Spinal cord (tissue), 10 donors: ENCODE measurements around the gene UNC119B. TPM values are rescaled to one million over a fixed set of nuclear protein-coding genes. Genes with fewer than 3 reads are reported as not detected.

Source experiments
- DNase-seq, 6 donors: peaks; one replicate each; pipeline versions ENCODE4 v3.0.0 to v3.0.0-alpha.2; 2013 to 2015; ENCODE audit warnings: low spot score in 6 of 6, low read depth in 4 of 6
- H3K27ac ChIP-seq: one replicate; pipeline ENCODE4 v1.5.1; 2013; ENCODE audit warnings: low read depth, low read length, control low read depth
- H3K27me3 ChIP-seq: one replicate; pipeline ENCODE4 v1.6.1; 2013; ENCODE audit warnings: low read length; ENCODE audit not compliant: control insufficient read depth, insufficient read depth
- H3K36me3 ChIP-seq: one replicate; pipeline ENCODE4 v1.6.1; 2013; ENCODE audit warnings: low read length; ENCODE audit not compliant: control insufficient read depth, insufficient read depth
- H3K4me1 ChIP-seq: one replicate; pipeline ENCODE4 v1.6.1; 2013; ENCODE audit warnings: low read length; ENCODE audit not compliant: control insufficient read depth, insufficient read depth
- H3K4me3 ChIP-seq: one replicate; pipeline ENCODE4 v1.5.1; 2013; ENCODE audit warnings: low read depth, low read length, control low read depth
- H3K9me3 ChIP-seq: one replicate; pipeline ENCODE4 v1.6.1; 2013; ENCODE audit warnings: low read length; ENCODE audit not compliant: control insufficient read depth, insufficient read depth
- WGBS: methylation state at CpG from one replicate; pipeline ENCODE4 v1.1.5; 2013; ENCODE audit warnings: missing lambda C conversion rate; ENCODE audit not compliant: insufficient coverage; 5-methylcytosine and 5-hydroxymethylcytosine counted together
- polyA plus RNA-seq, 2 donors: library from polyadenylated mRNA; unstranded; fragments of 120-200 nt; gene quantifications; one replicate each; pipeline ENCODE4 v1.2.1, GENCODE V29; 2013; ENCODE audit not compliant: insufficient read length in 2 of 2
- total RNA-seq, 2 donors: library from RNA; depleted of rRNA in 1 of 2; stranded (reverse); fragments of 120-200 nt in 1 of 2; fragments of >200 nt in 1 of 2; gene quantifications; one replicate each; pipeline versions ENCODE4 v1.2.3 to v1.2.4, GENCODE V29; 2013 to 2014
- donor health status: healthy.

UNC119B gene
- total and polyA plus RNA-seq, 4 donors, result 19.1 to 41.9 (median 33.0) TPM

DNA sequence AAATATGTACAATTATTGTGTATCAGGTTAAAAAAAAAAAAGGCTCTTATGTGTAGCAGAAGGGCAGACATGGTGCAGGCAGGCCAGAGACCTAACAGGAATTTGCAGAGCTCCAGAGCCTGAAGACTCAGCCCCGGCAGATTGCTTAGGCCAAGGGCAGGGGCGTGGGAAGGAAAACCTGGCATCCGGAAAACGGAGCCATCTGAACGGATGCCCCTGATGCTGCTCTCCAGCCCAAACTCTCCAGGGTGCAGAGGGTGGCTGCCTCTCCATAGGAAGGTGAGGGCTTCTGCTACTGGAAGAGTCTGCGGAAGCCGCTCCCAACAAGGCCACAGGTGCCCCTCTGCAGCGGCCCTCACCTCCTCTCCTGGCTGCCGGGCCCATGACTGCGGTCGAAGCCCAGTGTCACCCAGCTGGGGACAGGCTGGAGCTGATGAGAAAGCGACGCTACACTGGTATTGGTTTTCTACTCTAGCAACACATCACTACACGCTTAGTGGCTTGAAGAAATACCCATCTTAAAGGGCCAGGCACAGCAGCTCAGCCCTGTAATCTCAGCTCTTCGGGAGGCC is 34.8 kb downstream of the UNC119B start:
- no peaks in the 10 kb centered on the region for H3K4me1 ChIP-seq
- no peaks in the 10 kb centered on the region for H3K27me3 ChIP-seq
- 80% methylated on average over 15 of the region's 15 CpGs for whole genome bisulfite sequencing
- H3K9me3 ChIP-seq, result no peaks in the 10 kb centered on the region
- no peak overlapping the region for H3K4me3 ChIP-seq
- no peak for DNase-seq
- no peak overlapping the region for H3K27ac ChIP-seq
- H3K36me3 ChIP-seq, result peaks cover 15% of the 10 kb centered on the region

DNA sequence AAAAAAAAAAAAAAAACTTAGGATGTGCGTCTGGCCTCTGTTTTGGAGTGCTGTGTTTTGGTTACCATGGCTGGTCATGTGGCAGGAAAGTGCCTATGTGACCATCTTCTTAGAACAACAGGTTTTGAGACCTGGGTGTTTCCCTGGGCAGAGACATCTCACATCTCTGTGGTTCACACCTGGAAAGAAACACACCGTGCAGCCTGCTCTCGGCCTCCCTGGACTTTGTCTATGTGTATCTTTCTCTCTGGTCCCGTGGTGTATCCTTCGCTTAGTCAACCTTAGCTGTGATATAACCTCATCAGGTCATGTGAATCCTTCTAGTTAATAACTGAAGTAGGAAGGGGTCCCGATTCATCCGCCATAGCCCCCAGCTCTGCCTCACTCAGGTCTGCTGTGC is 38.0 kb downstream of the UNC119B start:
- Histone ChIP-seq H3K36me3 (no peaks in the 10 kb centered on the region), H3K27ac (no peak overlapping the region), H3K27me3 (no peaks in the 10 kb centered on the region), H3K9me3 (no peaks in the 10 kb centered on the region), H3K4me3 (no peak overlapping the region), H3K4me1 (no peaks in the 10 kb centered on the region)
- WGBS, result 85% methylated on average over 4 of the region's 7 CpGs
- no peak for DNase-seq

DNA sequence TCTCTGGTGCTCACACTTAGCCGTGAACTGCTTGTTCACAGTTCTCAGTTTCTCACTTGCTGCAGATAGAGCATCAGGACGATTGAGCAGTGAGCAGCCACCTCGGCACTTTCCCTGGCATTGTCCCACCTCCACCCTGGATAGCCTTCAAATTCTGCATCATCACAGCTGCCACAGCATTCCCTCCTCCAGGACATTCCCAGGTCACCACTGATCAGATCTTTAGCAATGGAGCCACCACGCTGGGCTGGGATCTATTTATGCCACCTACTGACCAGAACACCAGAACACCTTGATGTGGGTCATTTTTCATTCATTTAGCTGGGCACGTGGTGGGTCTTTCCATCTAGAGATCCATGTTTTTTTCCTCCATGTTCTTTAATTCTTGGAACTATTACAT is 39.0 kb downstream of the UNC119B start:
- Histone ChIP-seq H3K36me3 (no peaks in the 10 kb centered on the region), H3K4me3 (no peak overlapping the region), H3K27me3 (no peaks in the 10 kb centered on the region), H3K9me3 (no peaks in the 10 kb centered on the region), H3K27ac (no peak overlapping the region), H3K4me1 (no peaks in the 10 kb centered on the region)
- WGBS, result 89% methylated on average over 4 of the region's 5 CpGs
- no peak for DNase-seq

DNA sequence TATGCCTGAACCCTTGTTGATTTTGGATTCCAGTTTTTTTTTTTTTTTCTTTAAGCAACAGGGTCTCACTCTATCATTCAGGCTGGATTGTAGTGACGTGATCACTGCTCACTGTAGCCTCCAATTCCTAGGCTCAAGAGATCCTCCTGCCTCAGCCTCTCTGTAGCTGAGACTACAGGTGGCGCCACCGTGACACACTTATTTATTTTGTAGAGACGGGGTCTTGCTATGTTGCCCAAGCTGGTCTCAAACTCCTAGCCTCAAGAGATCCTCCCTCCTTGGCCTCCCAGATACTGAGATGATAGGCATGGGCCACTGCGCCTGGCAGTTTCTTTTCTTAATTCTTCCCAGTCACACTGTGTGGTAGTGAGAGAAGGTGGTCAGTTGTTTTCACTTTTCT is 40.5 kb downstream of the UNC119B start:
- Histone ChIP-seq H3K36me3 (no peaks in the 10 kb centered on the region), H3K4me3 (no peak overlapping the region), H3K9me3 (no peaks in the 10 kb centered on the region), H3K4me1 (no peaks in the 10 kb centered on the region), H3K27me3 (no peaks in the 10 kb centered on the region), H3K27ac (no peak overlapping the region)
- DNase-seq, result no peak
- 100% methylated on average over 1 of the region's 5 CpGs for WGBS

DNA sequence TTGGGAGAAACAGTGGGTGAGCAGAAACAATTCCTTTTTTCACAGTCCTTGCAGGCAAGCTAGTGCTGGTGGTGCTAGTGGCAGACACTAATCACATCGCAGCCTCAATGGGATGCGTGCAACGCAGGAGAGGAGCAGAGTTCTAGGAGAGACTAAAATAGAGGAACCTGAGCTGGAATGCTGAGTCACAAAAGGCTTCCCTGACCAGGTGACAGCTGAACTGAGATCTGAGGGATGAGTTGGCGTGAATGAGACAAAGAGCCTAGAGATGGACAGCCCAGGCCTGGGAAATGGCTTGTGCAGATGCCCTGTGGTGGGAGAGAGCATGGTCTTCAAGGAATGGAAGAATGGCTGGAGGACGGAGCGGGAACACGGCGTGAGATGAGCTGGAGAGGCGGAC is 41.1 kb downstream of the UNC119B start:
- 97% methylated on average over 9 of the region's 9 CpGs for WGBS

DNA sequence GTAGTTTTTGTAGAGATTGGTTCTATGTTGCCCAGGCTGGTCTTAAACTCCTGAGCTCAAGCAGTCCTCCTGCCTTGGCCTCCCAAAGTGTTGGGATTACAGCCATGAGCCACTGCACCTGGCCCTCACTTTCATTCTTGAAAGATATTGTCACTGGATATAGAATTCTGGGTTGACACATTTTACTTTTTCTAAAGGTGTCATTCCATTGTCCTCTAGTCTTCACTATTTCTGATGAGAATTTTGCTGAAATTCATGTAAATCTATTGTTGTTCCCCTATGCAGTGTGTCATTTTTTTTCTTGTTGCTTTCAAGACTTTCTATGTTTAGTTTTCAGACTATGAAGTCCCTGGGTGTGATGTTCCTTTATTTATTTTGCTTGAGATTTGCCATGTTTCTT is 44.5 kb downstream of the UNC119B start:
- Histone ChIP-seq H3K9me3 (no peaks in the 10 kb centered on the region), H3K27me3 (no peaks in the 10 kb centered on the region), H3K36me3 (peaks cover 4% of the 10 kb centered on the region), H3K27ac (no peak overlapping the region), H3K4me1 (peaks cover 4% of the 10 kb centered on the region), H3K4me3 (no peak overlapping the region)
- DNase-seq, result no peak

More for the DNA sequence above, 41.1 kb downstream of the UNC119B start:
- Histone ChIP-seq H3K4me1 (no peaks in the 10 kb centered on the region), H3K9me3 (no peaks in the 10 kb centered on the region), H3K27me3 (no peaks in the 10 kb centered on the region), H3K36me3 (no peaks in the 10 kb centered on the region), H3K4me3 (no peak overlapping the region), H3K27ac (no peak overlapping the region)
- no peak for DNase-seq

DNA sequence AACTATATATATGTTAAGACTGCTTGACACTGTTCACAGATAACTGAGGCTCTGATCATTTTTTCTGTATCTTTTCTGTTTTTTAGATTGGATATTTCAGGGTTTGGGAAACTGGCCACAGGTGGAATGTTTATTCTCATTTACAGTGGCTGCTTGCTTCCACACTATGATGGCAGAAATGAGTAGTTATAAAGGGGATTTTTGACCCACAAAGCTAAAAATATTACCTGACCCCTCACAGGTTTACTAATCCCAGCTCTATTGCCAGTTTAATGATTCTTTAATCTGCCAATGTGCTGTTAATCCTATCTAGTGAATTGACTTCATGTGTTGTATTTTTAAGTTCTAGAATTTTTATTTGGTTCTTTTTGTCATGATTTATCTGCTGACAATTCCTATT is 45.0 kb downstream of the UNC119B start:
- Histone ChIP-seq H3K36me3 (peaks cover 9% of the 10 kb centered on the region), H3K27me3 (no peaks in the 10 kb centered on the region), H3K27ac (no peak overlapping the region), H3K4me3 (no peak overlapping the region), H3K9me3 (no peaks in the 10 kb centered on the region), H3K4me1 (peaks cover 7% of the 10 kb centered on the region)
- DNase-seq, result no peak

DNA sequence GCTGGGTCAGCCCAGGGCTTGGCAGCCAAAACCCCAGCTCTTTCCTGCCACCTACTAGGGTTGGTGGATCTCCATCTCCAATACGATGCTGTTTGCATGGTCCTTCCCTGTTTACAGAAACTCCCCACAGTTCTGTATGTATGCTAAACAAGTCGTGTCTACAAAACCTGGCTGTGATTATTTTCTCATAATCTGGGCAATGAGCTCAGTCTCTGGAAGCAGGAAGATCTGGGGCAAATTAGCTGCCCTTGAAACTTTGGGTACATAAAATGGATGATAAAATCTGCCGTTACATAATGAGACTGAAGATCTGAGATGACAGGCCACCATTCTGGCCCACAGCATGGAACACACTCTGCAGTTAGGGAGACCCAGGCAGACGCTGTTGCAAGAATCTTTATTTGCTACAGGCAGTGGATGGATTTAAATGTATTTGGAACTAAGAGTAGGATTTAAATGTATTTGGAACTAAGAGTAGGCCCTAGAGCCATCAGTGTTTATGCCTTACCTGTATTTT is 47.0 kb downstream of the UNC119B start:
- peaks cover 18% of the 10 kb centered on the region for H3K36me3 ChIP-seq
- H3K4me1 ChIP-seq, result peaks cover 7% of the 10 kb centered on the region
- 73% methylated on average over 3 of the region's 4 CpGs for WGBS
- H3K4me3 ChIP-seq, result no peak overlapping the region
- DNase-seq, result no peak
- no peaks in the 10 kb centered on the region for H3K9me3 ChIP-seq
- no peak overlapping the region for H3K27ac ChIP-seq
- H3K27me3 ChIP-seq, result no peaks in the 10 kb centered on the region

DNA sequence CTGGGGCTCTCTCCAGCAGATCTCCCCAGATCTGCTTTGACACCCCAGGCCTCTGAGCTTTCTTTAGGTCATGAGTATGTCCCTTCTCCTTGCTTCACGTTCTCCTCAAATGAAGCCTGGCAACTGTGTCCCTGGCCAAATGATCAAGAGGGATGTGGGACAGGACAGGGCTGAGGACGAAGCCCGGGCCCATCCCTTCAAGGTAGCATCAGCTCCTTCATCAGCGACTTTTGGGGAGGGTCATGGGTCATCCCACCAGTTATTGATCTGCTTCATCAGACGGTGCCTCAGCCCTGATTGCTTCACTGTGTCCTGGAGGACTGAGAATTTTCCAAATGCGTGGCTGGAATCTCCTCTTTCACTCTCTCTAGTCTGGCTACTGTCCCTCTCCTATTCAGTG is 47.7 kb downstream of the UNC119B start:
- H3K4me3 ChIP-seq, result no peak overlapping the region
- WGBS, result 87% methylated on average over 6 of the region's 6 CpGs
- peaks cover 7% of the 10 kb centered on the region for H3K4me1 ChIP-seq
- peaks cover 18% of the 10 kb centered on the region for H3K36me3 ChIP-seq
- H3K9me3 ChIP-seq, result no peaks in the 10 kb centered on the region
- H3K27me3 ChIP-seq, result no peaks in the 10 kb centered on the region
- no peak overlapping the region for H3K27ac ChIP-seq
- DNase-seq, result no peak

DNA sequence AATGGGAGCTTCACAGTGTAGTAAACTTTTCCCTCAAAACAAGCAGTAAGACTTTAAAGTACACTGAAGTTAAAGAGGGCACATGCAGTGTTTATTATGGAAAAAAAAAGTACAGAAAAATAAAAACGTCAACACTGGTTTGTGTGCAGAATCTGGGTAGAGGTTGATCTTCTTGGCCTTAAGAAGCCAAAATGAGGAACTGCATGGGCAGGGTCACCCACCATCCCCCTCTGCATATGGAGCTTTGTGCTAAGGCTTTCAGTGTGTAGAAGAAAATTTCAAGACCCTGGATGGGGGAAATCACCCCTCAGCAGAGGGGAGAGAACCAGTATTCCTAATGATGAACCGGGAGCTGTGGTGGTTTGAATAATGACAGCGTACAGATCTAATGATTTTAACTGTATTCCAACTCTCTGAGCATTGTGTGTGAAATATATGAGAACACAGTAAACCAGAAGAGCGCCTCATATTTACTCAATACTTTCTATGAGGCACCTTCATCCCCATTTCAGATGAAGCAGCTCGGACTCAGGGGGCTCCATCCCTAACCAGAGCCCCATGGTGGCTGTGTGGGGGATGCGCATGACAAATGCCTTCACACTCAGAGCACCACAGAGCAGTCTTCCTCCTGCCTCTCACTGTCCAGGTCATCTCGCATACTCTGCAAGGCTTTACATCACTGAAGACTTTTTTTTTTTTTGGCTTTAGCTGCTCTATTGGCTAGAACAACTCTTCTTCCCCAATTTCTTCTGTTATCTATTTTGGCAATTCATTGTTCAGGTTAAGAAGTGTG is 48.7 kb downstream of the UNC119B start:
- no peak for DNase-seq
- H3K36me3 ChIP-seq, result peaks cover 25% of the 10 kb centered on the region
- no peaks in the 10 kb centered on the region for H3K9me3 ChIP-seq
- no peak overlapping the region for H3K4me3 ChIP-seq
- 100% methylated on average over 1 of the region's 7 CpGs for WGBS
- no peaks in the 10 kb centered on the region for H3K27me3 ChIP-seq
- H3K27ac ChIP-seq, result no peak overlapping the region
- H3K4me1 ChIP-seq, result peaks cover 13% of the 10 kb centered on the region
